Body of pancreas (tissue), 4 donors: ENCODE results near the gene IPPK.
"Not testable (repeated sequence)": the region's sequence is repeated elsewhere in the genome, so short reads cannot be mapped to it uniquely, and the experiment has no call there.

ENCODE experiments used
- CTCF ChIP-seq, 7 experiments: fragments of 450-650 bp in 4 of 7; fragments of 200-600 bp in 3 of 7; sonication (generic) in 3 of 7; IDR thresholded peaks; one replicate each; pipeline ENCODE4 v1.5.1; 2016 to 2019; ENCODE audit warnings: antibody characterized with exemption in 7 of 7
- POLR2A ChIP-seq, 3 donors: fragments of 450-650 bp; IDR thresholded peaks; one replicate each; pipeline ENCODE4 v1.6.1; 2016; ENCODE audit warnings: antibody characterized with exemption in 3 of 3, mild to moderate bottlenecking in 2 of 3

DNA sequence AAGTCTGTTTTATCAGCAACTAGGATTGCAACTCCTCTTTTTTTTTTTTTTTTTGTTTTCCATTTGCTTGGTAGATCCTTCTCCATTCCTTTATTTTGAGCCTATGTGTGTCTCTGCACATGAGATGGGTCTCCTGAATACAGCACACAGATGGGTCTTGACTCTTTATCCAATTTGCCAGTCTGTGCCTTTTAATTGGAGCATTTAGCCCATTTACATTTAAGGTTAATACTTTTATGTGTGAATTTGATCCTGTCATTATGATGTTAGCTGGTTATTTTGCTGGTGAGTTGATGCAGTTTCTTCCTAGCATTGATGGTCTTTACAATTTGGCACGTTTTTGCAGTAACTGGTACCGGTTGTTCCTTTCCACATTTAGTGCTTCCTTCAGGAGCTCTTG lies 98.1 kb downstream of the IPPK start:
- not testable (repeated sequence) for TF ChIP-seq CTCF, POLR2A (IDR thresholded peaks at IDR 0.05)
